Measurements from ENCODE around the gene PPTC7.

The PPTC7 gene

DNA sequence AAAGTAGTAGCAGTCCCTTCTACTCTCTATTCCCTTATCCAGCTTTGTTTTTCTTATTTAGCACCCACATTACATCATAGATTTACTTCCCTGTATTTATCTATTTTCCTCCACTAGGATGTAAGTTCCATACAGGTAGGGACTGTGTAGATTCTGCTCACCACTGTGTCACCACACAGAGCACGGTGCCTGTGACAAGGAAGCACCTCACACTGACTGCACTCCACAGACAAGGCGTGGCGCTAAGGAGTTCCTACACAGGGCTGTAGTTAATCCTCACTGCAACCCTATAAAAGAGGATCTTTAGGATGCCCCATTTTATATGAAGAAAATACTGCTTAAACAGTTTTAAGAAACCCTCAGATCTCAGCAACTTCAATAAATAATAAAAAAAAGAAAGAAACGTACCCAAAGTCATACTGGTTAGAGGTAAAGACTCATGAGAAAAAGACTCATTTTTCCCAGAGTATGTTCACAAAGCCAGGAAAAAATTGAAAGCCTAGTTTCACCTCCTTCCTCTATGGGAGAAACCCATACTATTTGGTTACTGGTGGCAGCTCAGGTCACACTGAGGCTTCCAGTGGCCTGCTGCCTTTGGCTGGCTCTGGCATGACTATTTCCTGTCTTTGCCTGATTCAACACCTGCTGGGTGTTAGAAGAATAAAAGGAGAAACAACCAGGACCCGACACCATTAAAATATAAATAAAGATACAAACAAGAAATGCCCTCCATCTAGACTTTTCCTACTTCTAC lies 44.1 kb downstream of the PPTC7 start:
- TF ChIP-seq Cebpa-rat (IDR thresholded peaks at IDR 0.05), result no peak

DNA sequence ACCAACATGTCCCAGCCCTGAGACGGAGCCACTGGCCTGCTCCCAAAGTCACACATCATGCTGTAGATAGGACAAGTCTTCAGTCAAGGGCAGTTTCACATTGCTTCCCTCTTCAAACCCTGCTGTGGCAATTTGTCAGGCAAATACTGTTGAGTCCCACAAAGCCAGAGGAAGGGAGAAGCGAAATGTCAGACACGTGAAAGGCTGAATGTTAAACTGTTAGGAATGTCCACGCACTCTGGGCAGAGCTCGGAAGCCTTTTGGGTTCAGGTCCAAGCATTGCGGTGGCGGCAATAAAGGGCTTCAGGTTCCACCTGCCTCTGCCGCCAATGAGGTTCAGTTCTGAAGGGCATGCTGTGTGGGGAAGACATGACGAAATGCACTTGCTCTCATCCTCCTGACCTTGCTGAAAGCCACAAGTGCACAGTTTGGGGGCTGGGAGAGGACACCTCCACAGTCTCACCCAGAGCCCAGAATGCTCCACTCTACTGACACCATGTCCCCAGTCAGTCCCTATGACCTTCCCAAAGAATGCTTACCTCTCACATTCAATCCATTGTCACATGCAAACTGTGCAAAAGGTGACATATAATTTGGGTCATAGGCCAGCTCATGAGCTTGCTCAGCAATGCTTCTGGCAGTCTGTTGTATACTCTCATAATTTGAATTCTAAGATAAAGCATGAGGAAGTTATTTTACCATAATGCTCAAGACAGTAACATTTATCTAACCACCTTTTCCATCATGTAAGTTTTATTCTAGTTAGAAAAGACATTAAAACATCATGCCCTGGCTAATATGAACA lies 45.3 kb downstream of the PPTC7 start:
- no peaks in the 10 kb centered on the region for H3K27me3 ChIP-seq
- H3K27ac ChIP-seq, result no peak overlapping the region
- TF ChIP-seq Cebpa-rat (IDR thresholded peaks at IDR 0.05), result no peak
- H3K4me1 ChIP-seq, result peaks cover 0 to 5% (median 0%) of the 10 kb centered on the region in 10 experiments; a peak in 5 of 20 replicates
- peaks cover 95 to 100% (median 98%) of the 10 kb centered on the region in 11 experiments for H3K36me3 ChIP-seq
- H3K9ac ChIP-seq, result no peak overlapping the region
- H3K9me3 ChIP-seq (replicated peaks in 1 of 11), result no peaks in the 10 kb centered on the region
- H3K4me3 ChIP-seq, result no peak overlapping the region
- no peak overlapping the region for H3K4me2 ChIP-seq
- H4K20me1 ChIP-seq, result peaks cover 1 to 91% (median 44%) of the 10 kb centered on the region in 11 experiments; a peak in 19 of 22 replicates

More for the DNA sequence above, 44.1 kb downstream of the PPTC7 start:
- Histone ChIP-seq H3K9me3 (replicated peaks in 1 of 11) (no peaks in the 10 kb centered on the region), H3K9ac (no peak overlapping the region; a peak in 1 of 22 replicates), H4K20me1 (peaks cover 5 to 94% (median 55%) of the 10 kb centered on the region in 11 experiments; a peak in 20 of 22 replicates), H3K27me3 (no peaks in the 10 kb centered on the region), H3K4me1 (peaks cover 0 to 8% (median 4%) of the 10 kb centered on the region in 10 experiments; a peak in 5 of 20 replicates), H3K4me3 (no peak overlapping the region), H3K4me2 (no peak overlapping the region), H3K36me3 (peaks cover 95 to 100% (median 99%) of the 10 kb centered on the region in 11 experiments), H3K27ac (no peak overlapping the region)

- no peak overlapping the region for H3K4me2 ChIP-seq
- peaks cover 95 to 100% (median 98%) of the 10 kb centered on the region in 11 experiments for H3K36me3 ChIP-seq
- TF ChIP-seq Cebpa-rat (IDR thresholded peaks at IDR 0.05), result no peak
- no peak overlapping the region for H3K9ac ChIP-seq
- no peak overlapping the region for H3K27ac ChIP-seq
- H3K27me3 ChIP-seq, result no peaks in the 10 kb centered on the region
- no peak overlapping the region for H3K4me3 ChIP-seq
- H4K20me1 ChIP-seq, result peaks cover 0 to 92% (median 42%) of the 10 kb centered on the region in 11 experiments; a peak in 18 of 22 replicates
- H3K9me3 ChIP-seq (replicated peaks in 1 of 11), result no peaks in the 10 kb centered on the region
- peaks cover 0 to 7% (median 0%) of the 10 kb centered on the region in 10 experiments; a peak in 2 of 20 replicates for H3K4me1 ChIP-seq
Measured at GRCh38 chr12:110536834-110537604, 46.1 kb downstream of the PPTC7 start.

DNA sequence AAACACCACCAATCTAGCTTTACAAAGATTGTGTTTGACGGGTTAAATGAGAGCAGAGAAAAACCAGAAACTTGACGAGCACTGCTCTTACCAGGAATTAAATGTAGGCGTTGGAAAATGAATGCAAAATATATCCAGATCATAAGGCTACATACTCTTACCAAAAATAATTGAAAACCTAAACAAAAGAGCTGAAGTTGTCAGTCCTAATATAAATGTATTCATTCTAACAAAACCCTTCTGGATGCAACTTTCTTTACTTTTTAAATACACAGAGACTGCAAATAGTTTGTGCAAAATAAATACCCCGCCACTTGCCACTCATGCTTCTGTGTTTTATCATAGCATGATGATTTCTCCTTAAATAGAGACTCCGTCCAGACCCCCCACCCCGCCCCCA lies 48.3 kb downstream of the PPTC7 start:
- Histone ChIP-seq H3K4me3 (no peak overlapping the region), H3K4me2 (no peak overlapping the region), H3K9ac (no peak overlapping the region), H3K27ac (no peak overlapping the region), H3K4me1 (peaks cover 0 to 7% (median 0%) of the 10 kb centered on the region in 10 experiments; a peak in 2 of 20 replicates), H3K9me3 (replicated peaks in 1 of 11) (no peaks in the 10 kb centered on the region), H3K36me3 (peaks cover 92 to 100% (median 98%) of the 10 kb centered on the region in 11 experiments), H3K27me3 (no peaks in the 10 kb centered on the region), H4K20me1 (peaks cover 0 to 84% (median 37%) of the 10 kb centered on the region in 11 experiments; a peak in 18 of 22 replicates)
- no peak for TF ChIP-seq Cebpa-rat (IDR thresholded peaks at IDR 0.05)

- H3K36me3 ChIP-seq, result peaks cover 80 to 96% (median 89%) of the 10 kb centered on the region in 11 experiments
- peaks cover 0 to 7% (median 0%) of the 10 kb centered on the region in 10 experiments; a peak in 2 of 20 replicates for H3K4me1 ChIP-seq
- H3K9ac ChIP-seq, result no peak overlapping the region
- H3K27me3 ChIP-seq, result no peaks in the 10 kb centered on the region
- H3K4me2 ChIP-seq, result no peak overlapping the region
- peaks cover 0 to 71% (median 25%) of the 10 kb centered on the region in 11 experiments; a peak in 17 of 22 replicates for H4K20me1 ChIP-seq
- no peaks in the 10 kb centered on the region for H3K9me3 ChIP-seq (replicated peaks in 1 of 11)
- H3K27ac ChIP-seq, result no peak overlapping the region
- H3K4me3 ChIP-seq, result no peak overlapping the region
- no peak for TF ChIP-seq Cebpa-rat (IDR thresholded peaks at IDR 0.05)
Measured at GRCh38 chr12:110533607-110534006, 49.5 kb downstream of the PPTC7 start.

DNA sequence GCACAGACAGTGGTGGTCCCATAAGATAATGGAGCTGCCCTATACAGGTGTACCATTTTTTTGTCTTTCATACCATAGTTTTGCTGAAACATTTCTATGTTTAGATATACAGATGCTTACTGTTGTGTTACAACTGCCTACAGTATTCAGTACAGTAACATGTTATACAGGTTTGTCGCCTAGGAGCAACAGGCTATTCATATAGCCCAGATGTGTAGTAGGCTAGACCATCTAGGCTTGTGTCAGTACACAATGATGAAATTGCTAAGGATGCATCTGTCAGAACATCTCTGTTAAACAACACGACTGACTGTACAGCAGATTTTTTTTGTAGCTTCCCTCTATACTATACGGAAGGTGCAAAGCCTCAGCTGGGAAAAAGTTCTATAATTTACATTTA lies 50.5 kb downstream of the PPTC7 start:
- no peak overlapping the region for H3K4me2 ChIP-seq
- peaks cover 0 to 7% (median 0%) of the 10 kb centered on the region in 10 experiments; a peak in 2 of 20 replicates for H3K4me1 ChIP-seq
- H3K27ac ChIP-seq, result no peak overlapping the region
- peaks cover 0 to 62% (median 16%) of the 10 kb centered on the region in 11 experiments; a peak in 17 of 22 replicates for H4K20me1 ChIP-seq
- H3K9me3 ChIP-seq (replicated peaks in 1 of 11), result no peaks in the 10 kb centered on the region
- H3K27me3 ChIP-seq, result no peaks in the 10 kb centered on the region
- TF ChIP-seq Cebpa-rat (IDR thresholded peaks at IDR 0.05), result no peak
- no peak overlapping the region for H3K4me3 ChIP-seq
- H3K36me3 ChIP-seq, result peaks cover 70 to 86% (median 79%) of the 10 kb centered on the region in 11 experiments
- no peak overlapping the region for H3K9ac ChIP-seq

- Histone ChIP-seq H3K9ac (no peak overlapping the region), H3K4me1 (peaks cover 0 to 7% (median 0%) of the 10 kb centered on the region in 10 experiments; a peak in 2 of 20 replicates)
Measured at GRCh38 chr12:110531741-110532333, 51.3 kb downstream of the PPTC7 start.

GRCh38 chr12:110530511-110530910 lies 52.6 kb downstream of the PPTC7 start:
- peaks cover 0 to 41% (median 8%) of the 10 kb centered on the region in 11 experiments; a peak in 10 of 22 replicates for H4K20me1 ChIP-seq
- peaks cover 50 to 65% (median 58%) of the 10 kb centered on the region in 11 experiments for H3K36me3 ChIP-seq
- H3K4me3 ChIP-seq, result no peak overlapping the region
- H3K9me3 ChIP-seq (replicated peaks in 1 of 11), result no peaks in the 10 kb centered on the region
- no peaks in the 10 kb centered on the region for H3K27me3 ChIP-seq
- H3K4me1 ChIP-seq, result peaks cover 0 to 7% (median 0%) of the 10 kb centered on the region in 10 experiments; a peak in 2 of 20 replicates
- H3K4me2 ChIP-seq, result no peak overlapping the region
- TF ChIP-seq Cebpa-rat (IDR thresholded peaks at IDR 0.05), result no peak
- no peak overlapping the region for H3K27ac ChIP-seq
- no peak overlapping the region for H3K9ac ChIP-seq

More at GRCh38 chr12:110531741-110532333, 51.3 kb downstream of the PPTC7 start:
- no peak overlapping the region for H3K4me2 ChIP-seq
- H3K27me3 ChIP-seq, result no peaks in the 10 kb centered on the region
- H3K9me3 ChIP-seq (replicated peaks in 1 of 11), result no peaks in the 10 kb centered on the region
- peaks cover 0 to 54% (median 12%) of the 10 kb centered on the region in 11 experiments; a peak in 13 of 22 replicates for H4K20me1 ChIP-seq
- peaks cover 62 to 78% (median 71%) of the 10 kb centered on the region in 11 experiments for H3K36me3 ChIP-seq
- no peak overlapping the region for H3K4me3 ChIP-seq
- TF ChIP-seq Cebpa-rat (IDR thresholded peaks at IDR 0.05), result no peak
- H3K27ac ChIP-seq, result no peak overlapping the region
